HG02943 (cell line): Measurements from ENCODE around the gene TEAD4.

Experiments used
- ATAC-seq: cut with Tn5 transposase; IDR thresholded peaks from one replicate; pipeline ENCODE4 v1.9.1; 2021; ENCODE audit warnings: mild to moderate bottlenecking, low read depth, moderate library complexity; ENCODE audit not compliant: unreplicated experiment

TEAD4 gene

DNA sequence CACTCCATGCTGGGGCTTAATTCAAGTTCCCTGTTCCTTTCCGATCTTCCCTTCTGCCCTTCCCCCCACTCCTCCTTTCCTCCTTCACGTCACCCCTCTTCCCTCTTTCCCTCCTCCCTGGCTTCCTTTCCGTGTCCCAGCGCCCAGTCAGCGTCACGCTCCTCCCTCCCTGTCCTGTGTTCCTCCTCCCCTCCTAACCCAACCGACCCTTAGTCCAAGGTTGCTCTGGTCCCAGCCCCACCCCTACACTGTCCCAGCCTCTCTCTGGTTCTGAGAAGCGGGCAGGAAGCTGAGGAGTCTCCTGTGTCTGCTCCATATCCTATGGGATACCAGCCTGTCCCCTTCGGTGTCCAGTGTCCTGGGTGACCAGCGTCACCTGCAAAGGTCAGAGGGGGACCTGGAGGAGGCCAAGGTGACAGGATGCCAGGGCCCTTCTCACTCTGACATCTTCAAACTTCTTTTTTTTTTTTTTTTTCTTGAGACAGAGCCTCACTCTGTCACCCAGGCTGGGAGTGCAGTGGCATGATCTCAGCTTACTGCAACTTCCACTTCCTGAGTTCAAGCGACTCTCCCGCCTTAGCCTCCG is 61.7 kb downstream of the TEAD4 start:
- ATAC-seq: no peak

DNA sequence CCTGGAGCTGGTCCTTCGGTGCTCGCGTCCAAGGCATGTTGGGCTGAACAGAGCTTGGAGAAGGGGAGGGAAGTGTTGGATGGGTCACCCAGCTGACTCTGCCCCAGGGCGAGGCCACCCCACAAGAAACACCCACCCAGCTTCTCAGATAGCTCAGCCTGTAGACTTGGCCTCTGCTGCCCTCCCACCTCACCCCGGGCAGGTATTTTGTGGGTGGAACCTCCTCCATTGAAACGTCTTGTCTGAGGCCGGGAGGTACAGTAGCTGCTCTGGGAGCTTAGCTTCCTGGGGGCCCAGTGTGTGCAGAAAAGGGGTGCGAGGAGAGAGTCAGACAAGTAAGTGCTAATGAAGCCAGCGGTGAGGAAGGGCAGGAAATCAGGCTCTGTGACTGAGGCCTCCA is 63.2 kb downstream of the TEAD4 start:
- ATAC-seq: no peak

DNA sequence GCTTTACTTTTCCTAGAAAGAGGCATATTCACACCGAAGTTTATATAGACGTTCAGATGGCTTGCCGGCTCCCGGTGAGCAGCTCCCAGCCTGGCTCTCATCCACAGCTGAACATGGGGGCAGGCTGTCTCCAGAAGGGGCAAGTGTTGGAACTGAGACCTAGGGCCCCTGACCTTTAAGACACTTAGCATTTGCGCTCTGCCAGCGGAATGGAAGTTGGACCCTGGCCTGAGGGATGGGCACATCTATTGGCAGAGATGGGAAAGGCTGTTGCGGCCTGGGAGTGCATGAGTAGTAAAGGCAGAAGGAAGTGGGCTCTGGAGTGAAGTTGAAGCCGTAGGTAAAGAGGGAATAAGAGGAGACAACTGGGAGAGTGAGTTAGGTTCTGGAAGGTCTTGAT is 63.8 kb downstream of the TEAD4 start:
- ATAC-seq: no peak

DNA sequence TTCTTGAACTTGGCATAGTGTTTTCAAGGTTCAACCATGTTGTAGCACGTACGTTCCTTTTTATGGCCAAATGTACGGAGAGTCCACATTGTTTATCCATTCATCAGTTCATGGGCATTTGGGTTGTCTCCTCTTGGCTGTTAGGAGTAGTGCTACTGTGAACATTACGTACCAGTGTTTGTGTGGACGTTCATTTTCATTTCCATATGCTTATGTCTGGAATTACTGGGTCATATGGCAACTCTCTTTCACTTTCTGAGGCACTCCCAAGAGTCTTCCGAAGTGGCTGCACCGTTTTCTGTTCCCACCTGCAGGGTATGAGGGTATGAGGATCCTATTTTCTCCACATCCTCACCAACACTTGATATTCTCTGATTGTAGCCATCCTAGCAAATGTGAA is 68.9 kb downstream of the TEAD4 start:
- no peak for ATAC-seq

DNA sequence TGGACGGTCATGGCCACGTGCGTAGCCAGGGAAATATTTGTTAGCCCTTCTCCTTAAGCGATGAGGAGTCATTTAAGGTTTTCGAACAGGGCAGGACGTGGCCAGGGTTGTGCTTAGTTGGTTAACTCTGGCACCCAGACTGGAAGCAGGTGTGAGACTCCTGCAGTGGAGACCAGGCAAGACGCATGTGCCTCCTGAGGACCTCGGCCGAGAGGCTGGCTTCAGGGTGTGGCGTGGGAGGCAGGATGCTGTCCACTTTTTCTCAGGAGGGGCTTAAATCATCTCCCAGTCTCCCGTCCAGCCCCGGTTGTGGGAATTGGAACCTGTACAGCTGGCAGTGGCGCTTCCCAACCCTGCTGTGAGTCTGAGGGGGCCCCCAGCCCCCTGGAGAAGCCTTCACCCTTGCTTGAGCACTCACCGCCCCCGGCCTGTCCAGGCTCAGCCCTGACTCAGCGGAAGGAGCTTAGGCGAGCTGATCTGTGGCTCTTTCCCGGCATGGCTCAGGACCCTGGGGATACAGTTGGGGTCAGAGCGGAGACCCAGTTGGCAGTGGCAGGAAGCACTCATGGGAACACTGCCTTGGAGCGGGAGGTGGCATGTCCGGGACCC is 71.7 kb downstream of the TEAD4 start:
- ATAC-seq: no peak

DNA sequence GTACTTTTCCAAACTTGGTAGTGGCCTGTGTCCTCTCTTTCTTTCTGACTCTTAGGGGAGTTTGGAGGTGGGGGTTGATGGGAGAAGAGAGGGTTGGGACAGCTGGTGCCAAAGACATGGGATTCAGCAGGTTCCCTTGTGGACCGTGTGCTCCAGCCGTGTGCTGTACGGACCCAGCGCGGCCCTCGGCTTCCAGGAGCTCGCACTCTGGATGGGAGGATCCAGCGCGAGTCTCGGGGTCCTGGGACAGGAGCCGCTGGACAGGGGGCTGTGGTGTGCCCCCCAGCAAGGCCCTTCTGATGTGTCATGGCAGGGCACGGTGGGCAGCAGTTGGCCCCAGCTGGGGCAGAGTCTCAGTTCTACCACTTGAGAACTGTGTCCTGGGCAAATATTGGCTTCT is 73.0 kb downstream of the TEAD4 start:
- ATAC-seq: no peak

DNA sequence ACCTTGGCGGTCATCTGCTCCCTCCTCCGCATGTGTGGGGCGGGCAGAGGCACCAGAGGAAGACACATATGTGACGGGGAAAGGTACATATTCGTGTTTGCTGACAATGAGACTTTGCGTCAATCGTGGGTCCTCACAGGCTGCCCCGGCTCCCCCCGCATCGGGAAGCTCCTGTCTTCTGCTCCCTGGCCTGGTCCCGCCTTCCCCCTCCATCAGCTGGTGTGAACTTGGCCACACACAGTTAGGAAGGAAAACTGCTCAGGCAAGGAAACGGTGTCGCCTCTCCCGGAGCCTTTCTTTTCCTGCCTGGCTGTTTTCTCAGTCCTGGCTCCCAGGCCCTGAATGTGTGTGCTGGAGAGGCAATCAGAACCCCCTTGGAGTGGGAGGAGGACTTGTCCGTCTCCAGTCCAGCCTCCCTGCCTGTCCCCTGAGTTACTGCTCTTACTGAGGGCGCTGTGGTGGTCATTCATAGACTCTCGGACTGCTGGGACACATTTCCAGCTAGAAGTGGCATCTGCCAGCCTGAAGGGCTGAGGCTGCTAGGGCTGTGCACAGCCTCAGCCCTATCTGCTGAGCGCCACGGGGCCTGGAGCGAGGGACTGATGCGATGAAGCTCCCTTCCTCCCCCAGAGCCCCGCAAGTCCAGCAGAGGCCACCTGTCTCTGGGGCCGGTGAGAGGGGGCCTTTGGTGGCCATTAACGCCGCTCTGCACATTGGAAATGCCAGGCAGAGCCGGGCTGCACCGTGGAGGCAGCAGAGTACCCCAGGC is 73.8 kb downstream of the TEAD4 start:
- ATAC-seq: no peak

DNA sequence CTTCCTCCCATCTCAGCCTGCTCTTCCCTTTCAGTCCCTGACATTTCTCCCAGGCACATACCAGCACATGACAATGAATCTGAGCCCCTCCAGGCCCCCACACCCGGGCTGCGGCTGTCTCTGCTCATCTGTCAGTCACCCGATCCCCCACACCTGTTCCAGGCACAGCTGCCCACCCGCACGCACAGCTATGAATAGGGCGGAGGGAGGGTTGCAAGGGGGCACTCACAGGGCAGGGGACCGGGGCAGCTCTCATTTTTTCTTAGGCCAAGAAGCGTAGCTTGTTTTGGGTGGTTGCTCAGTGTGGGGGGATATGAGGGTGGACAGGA is 74.3 kb downstream of the TEAD4 start:
- no peak for ATAC-seq

DNA sequence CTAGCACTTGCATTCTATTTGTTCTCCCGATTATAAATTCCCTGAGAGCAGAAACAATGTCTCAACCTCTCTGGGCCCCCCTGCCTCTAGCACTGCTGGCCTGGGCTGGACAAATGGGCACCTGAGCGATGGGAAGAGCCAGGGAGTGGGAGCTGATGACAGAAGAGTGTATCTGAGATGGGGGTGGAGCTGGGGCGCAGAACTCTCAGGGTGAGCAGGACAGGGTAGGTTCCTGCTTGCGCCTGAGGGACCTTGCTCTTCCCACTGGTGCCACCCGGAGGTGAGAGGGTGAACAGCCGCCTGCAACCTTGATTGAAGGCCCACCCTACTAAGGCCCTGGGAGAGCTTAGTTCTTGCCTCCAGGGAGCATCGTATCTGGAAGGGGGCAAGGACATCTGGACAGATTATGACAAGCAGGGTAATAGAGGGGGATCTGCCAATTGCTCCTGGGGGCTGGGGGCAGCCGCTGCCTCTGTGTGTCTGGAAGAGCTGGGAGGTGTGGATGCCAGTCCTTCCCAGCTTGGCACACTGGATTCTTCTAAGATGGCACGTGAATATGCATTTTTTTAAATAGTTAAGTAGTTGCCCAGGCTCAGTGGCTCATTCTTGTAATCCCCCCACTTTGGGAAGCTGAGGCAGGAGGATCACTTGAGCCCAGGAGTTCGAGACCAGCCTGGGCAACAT is 75.0 kb downstream of the TEAD4 start:
- no peak for ATAC-seq

DNA sequence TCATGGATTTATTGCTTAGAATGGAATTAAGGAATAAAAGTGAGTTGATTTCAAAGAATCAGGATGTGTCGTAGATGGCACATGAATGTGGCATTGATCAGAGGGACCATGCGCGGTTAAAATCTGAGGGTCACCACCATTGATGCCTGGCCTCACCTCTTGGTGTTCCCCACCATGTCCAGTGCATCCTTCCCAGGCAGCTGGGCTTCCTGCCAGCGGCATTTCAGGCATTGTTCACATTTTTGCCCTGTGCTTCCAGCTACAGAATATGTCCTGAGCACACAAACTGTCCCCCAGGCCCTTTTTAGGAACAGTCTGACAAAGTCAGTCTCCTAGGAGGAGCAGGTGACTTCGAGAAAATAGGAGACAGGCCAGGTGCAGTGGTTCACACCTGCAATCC is 76.0 kb downstream of the TEAD4 start:
- no peak for ATAC-seq

DNA sequence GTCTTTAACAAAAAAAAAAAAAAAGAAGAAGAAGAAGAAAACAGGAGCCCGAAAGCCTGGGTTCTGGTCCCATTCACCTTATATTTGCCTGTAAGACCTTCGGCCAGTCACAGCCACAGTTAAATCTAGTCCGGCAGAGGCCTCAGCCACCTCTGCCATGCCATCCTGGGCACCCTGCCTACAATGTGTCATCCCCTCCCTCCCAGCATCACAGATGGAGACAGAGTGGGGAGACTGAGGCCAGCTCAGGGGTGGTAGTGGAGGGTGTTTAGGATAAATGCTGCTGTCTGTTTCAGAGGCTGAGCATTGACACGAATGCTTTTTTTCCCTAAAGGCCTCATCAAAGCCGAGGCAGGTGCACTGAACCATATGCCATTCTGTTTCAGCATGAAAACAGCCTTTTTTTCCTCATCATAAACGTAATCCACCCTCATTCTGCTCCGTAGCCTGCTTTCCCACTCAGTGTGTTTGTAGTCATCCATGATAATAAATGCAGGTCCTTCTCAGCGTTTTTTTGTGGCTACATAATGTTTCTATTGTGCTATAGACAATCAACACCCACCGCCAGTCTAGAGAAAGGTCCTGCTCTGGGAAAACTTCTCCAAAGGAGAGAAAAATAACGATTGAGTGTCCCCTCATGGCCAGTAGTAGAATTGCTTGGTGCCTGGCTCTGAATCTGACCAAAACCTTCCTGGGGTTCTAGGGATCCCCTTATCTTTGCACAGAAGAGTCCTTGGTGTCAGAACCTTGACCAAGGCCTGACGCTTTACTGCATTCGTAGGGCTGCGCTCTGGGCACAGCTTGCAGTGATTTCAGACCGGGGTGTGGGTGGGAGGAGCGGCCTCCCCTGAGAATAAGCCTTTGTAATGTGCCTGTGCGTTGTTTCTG is 76.9 kb downstream of the TEAD4 start:
- ATAC-seq: no peak

DNA sequence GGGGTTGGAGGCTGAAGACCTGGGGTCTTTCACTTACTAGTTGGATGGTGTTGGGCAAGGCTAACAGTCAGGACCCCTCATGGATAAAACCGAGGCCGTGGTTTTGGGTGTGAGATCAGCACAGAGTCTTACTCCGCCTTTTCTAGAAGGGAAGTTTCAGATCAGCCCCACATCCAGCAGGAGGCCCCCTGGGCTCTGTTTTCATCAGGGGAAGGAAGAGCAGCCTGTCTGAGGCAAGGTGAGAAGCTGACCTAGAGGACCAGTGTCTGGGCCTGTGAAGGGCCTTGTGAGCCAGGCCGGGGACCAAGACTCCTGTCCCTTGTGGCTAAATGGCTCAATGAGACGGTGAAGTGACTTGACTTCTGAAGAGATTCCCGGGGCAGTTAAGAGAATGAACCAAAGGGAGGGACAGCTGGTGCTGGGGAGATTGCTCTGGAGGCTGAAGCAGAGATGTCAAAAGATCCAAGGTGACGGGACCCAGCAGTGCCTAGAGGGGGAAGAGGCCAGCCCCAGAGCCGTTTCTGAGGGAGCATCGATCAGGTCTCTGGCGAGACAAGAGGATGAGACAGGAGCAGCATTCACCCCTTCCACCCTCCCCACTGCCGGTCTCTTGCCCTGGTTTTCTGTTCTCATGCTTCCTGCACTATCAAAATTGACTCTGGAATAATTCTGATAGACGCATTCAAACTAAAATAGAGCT is 77.9 kb downstream of the TEAD4 start:
- ATAC-seq: no peak

DNA sequence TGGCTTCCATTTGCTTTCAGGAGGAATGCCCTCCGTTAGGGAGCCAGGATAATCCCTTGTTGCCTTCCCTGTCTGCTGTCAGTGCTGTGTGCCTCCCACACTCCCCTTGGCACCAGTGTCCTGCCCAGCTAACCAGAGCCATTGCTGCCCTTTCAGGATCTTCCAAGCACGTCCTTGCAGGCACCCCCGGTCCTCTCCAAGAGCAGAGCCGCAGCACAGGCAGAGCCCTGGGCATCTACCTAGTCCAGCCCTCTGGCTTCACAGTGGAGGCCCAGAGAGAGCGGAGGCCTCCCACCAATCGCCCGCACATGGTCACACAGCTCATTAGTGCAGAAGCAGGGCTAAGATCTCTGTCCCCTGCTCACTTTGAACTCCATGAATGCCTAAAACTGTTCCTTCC is 79.0 kb downstream of the TEAD4 start:
- no peak for ATAC-seq

DNA sequence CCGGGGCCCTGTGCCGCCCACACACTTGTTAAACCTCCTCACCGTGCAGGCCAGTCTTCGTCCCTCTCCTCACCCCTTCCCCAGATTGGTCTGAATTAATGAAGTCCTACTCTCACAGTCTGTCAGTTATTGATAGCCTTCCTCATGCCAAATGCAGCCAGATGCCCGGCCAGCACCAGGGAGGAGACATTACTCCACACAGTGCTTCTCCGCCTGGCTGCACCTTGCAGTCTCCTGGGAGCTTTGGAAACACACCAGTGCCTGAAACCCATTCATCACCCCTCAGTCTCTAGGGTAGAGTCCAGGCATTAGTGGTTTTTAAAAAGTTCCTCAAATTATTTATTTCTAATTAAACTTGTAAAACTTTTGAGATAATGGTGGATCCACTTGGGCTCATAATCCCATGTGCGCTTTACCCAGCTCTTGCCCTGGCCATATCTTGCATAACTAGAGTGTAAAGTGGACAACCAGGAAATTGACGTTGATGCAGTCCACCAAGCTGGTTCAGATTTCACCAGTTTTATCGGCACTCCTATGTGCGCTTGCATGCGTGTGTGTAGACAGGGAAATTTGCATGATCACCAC is 79.8 kb downstream of the TEAD4 start:
- ATAC-seq: no peak

DNA sequence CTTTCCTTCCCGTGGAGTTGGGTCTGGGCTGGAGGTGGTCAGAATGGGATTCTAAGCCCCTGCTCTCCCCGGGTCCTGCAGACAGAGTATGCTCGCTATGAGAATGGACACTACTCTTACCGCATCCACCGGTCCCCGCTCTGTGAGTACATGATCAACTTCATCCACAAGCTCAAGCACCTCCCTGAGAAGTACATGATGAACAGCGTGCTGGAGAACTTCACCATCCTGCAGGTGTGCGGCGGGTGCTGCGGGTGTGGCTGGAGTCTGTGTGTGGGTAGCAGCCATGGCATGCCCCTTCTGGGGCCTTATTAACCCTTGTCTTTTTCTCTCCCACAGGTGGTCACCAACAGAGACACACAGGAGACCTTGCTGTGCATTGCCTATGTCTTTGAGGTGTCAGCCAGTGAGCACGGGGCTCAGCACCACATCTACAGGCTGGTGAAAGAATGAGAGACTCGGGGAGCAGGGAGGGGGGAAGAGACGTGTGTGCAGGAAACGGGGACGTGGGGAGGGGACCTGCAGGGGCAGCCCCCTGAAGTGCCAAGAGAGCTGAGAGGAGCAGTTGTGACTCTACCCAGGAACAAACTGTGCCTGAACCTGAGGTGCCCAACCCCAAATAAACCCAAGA is 80.9 kb downstream of the TEAD4 start:
- no peak for ATAC-seq

DNA sequence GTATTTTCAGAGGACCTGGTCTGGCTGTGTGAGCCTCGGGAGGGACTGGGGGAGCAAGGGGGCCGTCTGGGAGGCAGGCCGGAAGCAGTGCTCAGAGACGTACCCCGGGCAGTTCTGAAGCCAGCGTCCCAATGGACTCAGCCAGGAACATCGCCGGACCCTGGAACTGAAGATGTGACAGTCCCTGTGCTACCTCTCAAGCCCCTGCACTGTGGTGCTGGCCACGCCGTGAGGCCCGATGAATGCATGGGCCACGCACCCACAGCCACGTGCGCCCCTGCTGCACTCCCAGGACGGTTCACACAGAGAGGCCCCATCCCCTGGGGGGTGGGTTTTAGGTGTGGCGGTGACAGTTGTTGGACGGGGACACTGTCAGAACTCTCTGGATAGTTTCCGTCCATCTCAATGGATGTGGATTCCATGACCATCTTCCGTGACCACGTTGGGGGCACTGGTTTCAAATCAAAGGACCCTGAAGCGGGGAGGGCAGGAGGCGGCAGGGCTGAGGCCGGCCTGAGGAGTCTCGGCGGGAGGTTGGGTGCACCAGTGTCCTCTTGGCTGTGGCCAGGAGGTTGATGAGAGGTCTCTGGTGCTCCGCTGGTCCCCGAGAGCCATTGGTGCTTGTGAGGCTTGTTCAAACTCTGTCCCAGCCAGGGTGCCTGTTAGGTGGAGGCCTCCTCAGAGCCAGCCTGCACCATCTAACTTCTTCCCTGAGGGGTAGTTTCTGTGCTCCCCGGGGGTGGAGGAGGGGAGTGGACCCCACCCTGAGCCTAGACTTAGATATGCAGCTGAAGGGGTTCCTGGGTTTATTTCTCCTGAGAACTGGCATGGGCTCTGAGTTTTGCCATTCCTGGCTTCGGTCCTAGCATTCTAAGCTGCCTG is 81.7 kb downstream of the TEAD4 start:
- ATAC-seq: no peak

DNA sequence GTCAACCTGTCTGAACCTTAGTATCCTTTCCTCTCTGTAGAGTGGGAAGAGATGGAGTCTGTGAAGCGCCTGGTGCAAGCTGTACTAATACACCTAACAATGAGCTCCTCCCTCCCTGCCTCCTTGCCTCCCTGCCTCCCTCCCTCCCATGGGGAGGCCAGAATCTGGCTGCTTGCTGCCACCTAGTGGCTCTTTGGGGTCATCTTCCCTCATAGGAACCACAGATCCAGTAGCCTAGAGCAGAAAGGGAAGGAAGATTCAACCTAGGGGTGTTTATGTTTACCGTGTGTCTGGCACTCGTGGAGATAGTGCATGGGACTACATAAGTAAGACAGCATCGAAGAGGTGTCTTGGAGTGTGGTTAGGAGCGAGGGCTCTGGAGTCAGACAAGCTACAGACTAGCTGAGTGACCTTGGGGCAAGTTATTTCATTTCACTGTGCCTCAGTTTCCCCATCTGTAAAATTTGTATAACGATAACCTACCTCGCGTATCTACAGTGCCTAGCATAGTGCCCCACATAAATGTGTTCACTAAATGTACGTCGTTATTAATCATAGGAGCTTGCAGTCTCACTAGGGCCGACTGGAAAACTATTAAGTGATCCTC is 82.5 kb downstream of the TEAD4 start:
- no peak for ATAC-seq

DNA sequence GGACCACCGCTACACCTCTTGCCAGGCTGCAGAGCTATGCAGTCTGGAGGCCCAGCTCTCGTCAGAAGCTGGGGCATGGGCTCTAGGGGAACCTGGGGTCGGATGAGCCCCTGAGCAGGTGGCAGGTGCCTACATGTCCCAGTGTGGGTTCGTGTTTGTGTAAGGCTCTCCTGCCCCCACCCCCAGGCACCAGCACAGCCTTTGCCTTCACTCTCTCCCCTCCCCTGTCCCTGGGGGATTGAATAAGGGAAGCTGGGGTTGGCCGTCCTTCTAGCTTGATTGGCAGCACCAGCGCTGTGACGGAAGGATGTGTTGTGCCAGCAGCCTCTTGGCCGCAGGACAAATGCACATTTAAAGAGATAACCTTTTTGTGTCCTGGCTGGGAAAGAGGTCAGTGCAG is 83.2 kb downstream of the TEAD4 start:
- ATAC-seq: no peak
